Measurements from ENCODE around the gene FARS2. TPM values are rescaled to one million over a fixed set of nuclear protein-coding genes. Genes with fewer than 3 reads are reported as not detected.

The FARS2 gene
- total and polyA plus RNA-seq, 4 donors, result 6.3 to 14.2 (median 10.5) TPM

- H3K27ac ChIP-seq (ENCODE audit: low read depth in 1 of 2, low read length in 2 of 2), result no peak overlapping the region
- intact Hi-C loops (cut with DNase I), result no loop called here
- no peaks in the 10 kb centered on the region for H3K36me3 ChIP-seq (ENCODE audit: control insufficient read depth in 1 of 2, insufficient read depth in 2 of 2, low read length in 1 of 2)
- ATAC-seq (ENCODE audit: low FRiP score) (no peak), DNase-seq (no peak)
- H3K4me1 ChIP-seq (ENCODE audit: control insufficient read depth in 1 of 2, insufficient read depth in 2 of 2, low read length in 2 of 2), result no peaks in the 10 kb centered on the region
- H3K4me3 ChIP-seq (ENCODE audit: low read length in 2 of 2), result no peak overlapping the region
- no peaks in the 10 kb centered on the region for H3K9me3 ChIP-seq (ENCODE audit: control insufficient read depth, low read length)
- H3K27me3 ChIP-seq (ENCODE audit: control insufficient read depth in 1 of 2, insufficient read depth in 2 of 2, low read length in 1 of 2), result no peaks in the 10 kb centered on the region
- 94 to 96% methylated on average over 7 of the region's 7 CpGs for WGBS, 2 donors
Observed at GRCh38 chr6:5286780-5287179, 25.5 kb downstream of the FARS2 start.

DNA sequence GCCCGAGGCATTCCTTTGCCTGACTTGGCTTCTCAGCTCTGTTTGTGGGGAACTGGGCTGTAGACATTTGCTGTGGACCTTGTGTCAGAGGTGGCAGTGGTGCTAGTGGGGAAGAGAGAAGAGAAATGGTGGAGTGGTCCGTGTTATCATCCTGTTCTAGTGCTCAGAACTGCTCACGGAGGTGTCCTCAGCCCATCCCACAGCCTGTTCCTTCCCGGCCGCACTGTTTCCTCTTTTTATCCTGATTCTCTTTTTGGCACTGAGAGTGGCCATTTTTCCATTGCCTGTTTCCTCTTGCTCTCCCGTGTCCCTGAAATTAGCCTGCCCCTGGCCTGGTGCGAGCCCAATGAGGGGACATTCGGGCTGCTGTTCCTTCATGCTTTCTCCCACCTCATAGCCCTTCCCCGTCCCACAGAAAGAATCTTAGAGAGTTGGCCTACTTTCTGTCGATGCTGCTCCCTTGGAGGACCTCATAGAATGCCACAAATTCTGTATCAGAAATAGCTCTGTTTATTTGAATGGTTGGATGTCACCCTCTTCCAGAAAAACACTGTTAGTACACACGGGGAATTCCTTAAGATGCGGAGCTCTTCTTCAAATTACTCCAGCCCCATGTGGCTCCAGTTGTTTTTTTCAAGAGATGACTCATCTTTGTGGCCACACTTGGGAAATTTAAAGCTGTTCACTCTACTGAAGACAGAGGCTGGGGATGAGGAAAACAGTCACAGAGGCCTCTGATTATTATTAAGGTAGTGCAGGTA lies 26.1 kb downstream of the FARS2 start:
- no peak for DNase-seq
- Histone ChIP-seq H3K27ac (ENCODE audit: low read depth in 1 of 2, low read length in 2 of 2) (no peak overlapping the region), H3K9me3 (ENCODE audit: control insufficient read depth, low read length) (no peaks in the 10 kb centered on the region), H3K27me3 (ENCODE audit: control insufficient read depth in 1 of 2, insufficient read depth in 2 of 2, low read length in 1 of 2) (no peaks in the 10 kb centered on the region), H3K4me3 (ENCODE audit: low read length in 2 of 2) (no peak overlapping the region), H3K36me3 (ENCODE audit: control insufficient read depth in 1 of 2, insufficient read depth in 2 of 2, low read length in 1 of 2) (no peaks in the 10 kb centered on the region), H3K4me1 (ENCODE audit: control insufficient read depth in 1 of 2, insufficient read depth in 2 of 2, low read length in 2 of 2) (no peaks in the 10 kb centered on the region)
- intact Hi-C loops (cut with DNase I), result no loop called here
- WGBS, 2 donors, result 77 to 78% methylated on average over 12 of the region's 12 CpGs
- peak; percentile 46 for ATAC-seq (ENCODE audit: low FRiP score)

- Histone ChIP-seq H3K4me3 (ENCODE audit: low read length in 2 of 2) (no peak overlapping the region), H3K4me1 (ENCODE audit: control insufficient read depth in 1 of 2, insufficient read depth in 2 of 2, low read length in 2 of 2) (no peaks in the 10 kb centered on the region), H3K36me3 (ENCODE audit: control insufficient read depth in 1 of 2, insufficient read depth in 2 of 2, low read length in 1 of 2) (no peaks in the 10 kb centered on the region), H3K27me3 (ENCODE audit: control insufficient read depth in 1 of 2, insufficient read depth in 2 of 2, low read length in 1 of 2) (no peaks in the 10 kb centered on the region), H3K9me3 (ENCODE audit: control insufficient read depth, low read length) (no peaks in the 10 kb centered on the region), H3K27ac (ENCODE audit: low read depth in 1 of 2, low read length in 2 of 2) (no peak overlapping the region)
- intact Hi-C loops (cut with DNase I), result no loop called here
- 79 to 84% methylated on average over 2 of the region's 2 CpGs for WGBS, 2 donors
- ATAC-seq (ENCODE audit: low FRiP score) (no peak), DNase-seq (no peak)
Observed at GRCh38 chr6:5287966-5288297, 26.6 kb downstream of the FARS2 start.

GRCh38 chr6:5290097-5290496 lies 28.8 kb downstream of the FARS2 start:
- WGBS, 2 donors, result 51 to 77% methylated on average over 1 of the region's 1 CpG
- Histone ChIP-seq H3K4me3 (ENCODE audit: low read length in 2 of 2) (no peak overlapping the region), H3K36me3 (ENCODE audit: control insufficient read depth in 1 of 2, insufficient read depth in 2 of 2, low read length in 1 of 2) (no peaks in the 10 kb centered on the region), H3K9me3 (ENCODE audit: control insufficient read depth, low read length) (no peaks in the 10 kb centered on the region), H3K4me1 (ENCODE audit: control insufficient read depth in 1 of 2, insufficient read depth in 2 of 2, low read length in 2 of 2) (no peaks in the 10 kb centered on the region), H3K27me3 (ENCODE audit: control insufficient read depth in 1 of 2, insufficient read depth in 2 of 2, low read length in 1 of 2) (no peaks in the 10 kb centered on the region), H3K27ac (ENCODE audit: low read depth in 1 of 2, low read length in 2 of 2) (no peak overlapping the region)
- ATAC-seq (ENCODE audit: low FRiP score), result no peak
- DNase-seq, result no peak
- intact Hi-C loops (cut with DNase I), result no loop called here

DNA sequence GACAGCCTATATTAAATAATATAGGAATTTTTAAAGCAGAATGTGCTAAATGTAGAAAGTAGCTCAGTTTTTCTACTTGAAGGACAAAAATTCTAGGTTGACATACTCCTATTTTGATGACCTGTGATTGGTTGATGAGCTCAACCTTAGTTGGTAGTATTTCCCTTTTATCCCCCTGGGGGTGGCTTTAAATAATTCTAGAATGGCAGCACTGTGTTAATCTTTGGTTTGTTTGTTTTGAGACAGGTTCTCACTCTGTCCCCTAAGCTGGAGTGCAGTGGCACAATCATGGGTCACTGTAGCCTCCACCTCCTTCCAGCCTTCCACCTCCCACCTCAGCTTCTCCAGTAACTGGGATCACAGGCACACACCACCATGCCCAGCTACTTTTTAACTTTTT lies 29.2 kb downstream of the FARS2 start:
- no peak overlapping the region for H3K4me3 ChIP-seq (ENCODE audit: low read length in 2 of 2)
- no peaks in the 10 kb centered on the region for H3K9me3 ChIP-seq (ENCODE audit: control insufficient read depth, low read length)
- no peak for ATAC-seq (ENCODE audit: low FRiP score)
- no peaks in the 10 kb centered on the region for H3K4me1 ChIP-seq (ENCODE audit: control insufficient read depth in 1 of 2, insufficient read depth in 2 of 2, low read length in 2 of 2)
- no peaks in the 10 kb centered on the region for H3K36me3 ChIP-seq (ENCODE audit: control insufficient read depth in 1 of 2, insufficient read depth in 2 of 2, low read length in 1 of 2)
- H3K27me3 ChIP-seq (ENCODE audit: control insufficient read depth in 1 of 2, insufficient read depth in 2 of 2, low read length in 1 of 2), result no peaks in the 10 kb centered on the region
- no peak for DNase-seq
- no peak overlapping the region for H3K27ac ChIP-seq (ENCODE audit: low read depth in 1 of 2, low read length in 2 of 2)
- intact Hi-C loops (cut with DNase I), result no loop called here

GRCh38 chr6:5292154-5292553 lies 30.8 kb downstream of the FARS2 start:
- DNase-seq (no peak), ATAC-seq (ENCODE audit: low FRiP score) (no peak)
- no peaks in the 10 kb centered on the region for H3K27me3 ChIP-seq (ENCODE audit: control insufficient read depth in 1 of 2, insufficient read depth in 2 of 2, low read length in 1 of 2)
- H3K27ac ChIP-seq (ENCODE audit: low read depth in 1 of 2, low read length in 2 of 2), result no peak overlapping the region
- no peaks in the 10 kb centered on the region for H3K4me1 ChIP-seq (ENCODE audit: control insufficient read depth in 1 of 2, insufficient read depth in 2 of 2, low read length in 2 of 2)
- intact Hi-C loops (cut with DNase I), result no loop called here
- 17 to 22% methylated on average over 1 of the region's 1 CpG for WGBS, 2 donors
- no peak overlapping the region for H3K4me3 ChIP-seq (ENCODE audit: low read length in 2 of 2)
- H3K9me3 ChIP-seq (ENCODE audit: control insufficient read depth, low read length), result no peaks in the 10 kb centered on the region
- no peaks in the 10 kb centered on the region for H3K36me3 ChIP-seq (ENCODE audit: control insufficient read depth in 1 of 2, insufficient read depth in 2 of 2, low read length in 1 of 2)

DNA sequence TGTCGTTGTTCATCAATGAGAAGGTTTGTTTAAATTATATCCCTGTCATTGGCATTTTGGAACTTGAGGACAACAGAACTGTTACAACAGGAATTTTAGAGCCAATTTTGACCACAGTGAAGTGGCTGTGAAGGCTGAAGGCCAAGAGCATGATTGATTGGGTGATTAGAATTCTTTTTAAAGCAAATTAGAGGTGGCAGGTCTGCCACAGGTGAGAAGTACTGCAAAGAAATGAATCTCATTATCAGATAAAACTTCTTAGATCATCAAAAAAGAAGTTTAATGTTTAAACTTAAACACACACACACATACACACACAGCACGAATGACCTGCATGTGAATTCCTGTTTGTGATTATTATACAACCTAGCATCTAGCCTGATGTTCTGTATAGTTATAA lies 32.4 kb downstream of the FARS2 start:
- Histone ChIP-seq H3K27ac (ENCODE audit: low read depth in 1 of 2, low read length in 2 of 2) (no peak overlapping the region), H3K9me3 (ENCODE audit: control insufficient read depth, low read length) (no peaks in the 10 kb centered on the region), H3K27me3 (ENCODE audit: control insufficient read depth in 1 of 2, insufficient read depth in 2 of 2, low read length in 1 of 2) (no peaks in the 10 kb centered on the region), H3K4me1 (ENCODE audit: control insufficient read depth in 1 of 2, insufficient read depth in 2 of 2, low read length in 2 of 2) (no peaks in the 10 kb centered on the region), H3K4me3 (ENCODE audit: low read length in 2 of 2) (no peak overlapping the region), H3K36me3 (ENCODE audit: control insufficient read depth in 1 of 2, insufficient read depth in 2 of 2, low read length in 1 of 2) (no peaks in the 10 kb centered on the region)
- intact Hi-C loops (cut with DNase I), result no loop called here
- WGBS, 2 donors, result 90 to 95% methylated on average over 2 of the region's 2 CpGs
- ATAC-seq (ENCODE audit: low FRiP score) (no peak), DNase-seq (no peak)

DNA sequence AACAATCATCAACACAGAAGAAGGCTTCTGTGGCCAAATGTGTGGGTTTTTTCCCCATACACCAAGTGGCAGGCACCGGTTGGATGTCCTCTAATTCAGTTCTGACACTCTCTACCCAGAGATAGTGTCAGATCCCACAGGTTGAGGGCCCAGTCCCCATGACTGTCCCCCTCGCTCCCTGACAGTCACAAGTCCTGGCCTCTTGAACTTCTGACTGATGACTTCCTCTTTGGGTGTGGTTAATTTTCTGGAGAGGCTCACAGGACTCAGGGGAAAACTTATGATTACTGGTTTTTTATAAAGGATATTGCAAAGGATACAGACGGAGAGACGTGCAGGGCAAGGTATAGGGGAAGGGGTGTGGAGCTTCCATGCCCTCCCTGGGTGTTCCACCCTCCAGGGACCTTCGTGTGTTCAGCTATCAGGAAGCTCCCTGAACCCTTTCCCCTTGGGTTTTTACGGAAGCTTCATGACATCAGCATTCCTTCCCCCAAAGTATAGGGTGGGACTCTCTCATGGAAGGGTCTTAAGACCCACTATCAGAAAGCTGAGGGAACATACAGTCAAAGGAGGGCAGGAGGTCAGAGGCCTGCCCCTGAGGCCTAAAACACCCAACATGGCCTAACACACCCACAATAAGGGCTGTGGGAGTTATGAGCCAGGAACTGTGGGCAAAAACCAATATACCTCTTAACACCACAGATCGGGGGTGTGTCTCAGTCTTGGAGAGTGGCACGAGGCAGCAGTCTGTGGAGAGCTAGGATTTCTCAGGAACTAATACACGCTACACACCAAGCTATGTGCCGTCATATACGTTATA lies 33.3 kb downstream of the FARS2 start:
- no peak for ATAC-seq (ENCODE audit: low FRiP score)
- Histone ChIP-seq H3K36me3 (ENCODE audit: control insufficient read depth in 1 of 2, insufficient read depth in 2 of 2, low read length in 1 of 2) (no peaks in the 10 kb centered on the region), H3K4me1 (ENCODE audit: control insufficient read depth in 1 of 2, insufficient read depth in 2 of 2, low read length in 2 of 2) (no peaks in the 10 kb centered on the region), H3K27me3 (ENCODE audit: control insufficient read depth in 1 of 2, insufficient read depth in 2 of 2, low read length in 1 of 2) (no peaks in the 10 kb centered on the region), H3K27ac (ENCODE audit: low read depth in 1 of 2, low read length in 2 of 2) (no peak overlapping the region), H3K4me3 (ENCODE audit: low read length in 2 of 2) (no peak overlapping the region), H3K9me3 (ENCODE audit: control insufficient read depth, low read length) (no peaks in the 10 kb centered on the region)
- intact Hi-C loops (cut with DNase I), result no loop called here
- no peak for DNase-seq
- 91 to 92% methylated on average over 11 of the region's 11 CpGs for WGBS, 2 donors

DNA sequence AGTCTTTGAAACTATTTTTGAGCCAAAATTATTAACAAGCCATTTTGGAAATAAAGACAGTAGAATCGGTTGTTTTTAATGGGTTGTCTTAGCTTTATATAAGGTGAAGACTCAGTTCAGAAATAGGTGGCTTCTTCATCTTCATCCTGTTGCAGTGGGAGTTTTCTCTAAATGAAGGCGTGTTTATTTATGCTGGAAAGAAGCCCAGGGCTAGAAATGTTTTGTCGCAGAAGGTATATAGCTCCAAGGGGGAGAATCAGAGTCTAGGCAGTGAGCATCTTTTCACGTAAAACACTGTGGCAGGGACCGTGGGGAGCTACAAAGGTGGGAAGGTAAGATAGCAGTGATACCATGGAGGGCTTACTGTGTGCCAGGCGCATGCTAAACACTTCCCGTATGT lies 34.3 kb downstream of the FARS2 start:
- Histone ChIP-seq H3K4me1 (ENCODE audit: control insufficient read depth in 1 of 2, insufficient read depth in 2 of 2, low read length in 2 of 2) (no peaks in the 10 kb centered on the region), H3K36me3 (ENCODE audit: control insufficient read depth in 1 of 2, insufficient read depth in 2 of 2, low read length in 1 of 2) (no peaks in the 10 kb centered on the region), H3K9me3 (ENCODE audit: control insufficient read depth, low read length) (no peaks in the 10 kb centered on the region), H3K4me3 (ENCODE audit: low read length in 2 of 2) (no peak overlapping the region), H3K27me3 (ENCODE audit: control insufficient read depth in 1 of 2, insufficient read depth in 2 of 2, low read length in 1 of 2) (no peaks in the 10 kb centered on the region), H3K27ac (ENCODE audit: low read depth in 1 of 2, low read length in 2 of 2) (no peak overlapping the region)
- intact Hi-C loops (cut with DNase I), result no loop called here
- no peak for DNase-seq
- WGBS, 2 donors, result 76 to 82% methylated on average over 7 of the region's 7 CpGs
- ATAC-seq (ENCODE audit: low FRiP score), result no peak
